Neural progenitor cell (in vitro differentiated cells): ENCODE measurements around the gene PPIL1. TPM values are rescaled to one million over a fixed set of nuclear protein-coding genes. Genes with fewer than 3 reads are reported as not detected.
A peak's percentile ranks its signal among the peaks of the same experiment; 100 is the strongest.

Source experiments
- DNase-seq: peaks from one replicate; pipeline ENCODE4 v3.0.0-alpha.2; 2016; ENCODE audit warnings: low spot score
- H2AFZ ChIP-seq: fragments of 200-600 bp; sonication (generic); replicated peaks from 2 replicates; pipeline ENCODE4 v1.6.1; 2016; ENCODE audit warnings: antibody characterized with exemption
- H3F3A ChIP-seq: fragments of 200-600 bp; sonication (generic); 2 replicates; pipeline ENCODE4 v1.6.1; 2016; ENCODE audit warnings: antibody characterized with exemption, low read depth
- H3K27ac ChIP-seq: fragments of 200-600 bp; sonication (generic); 2 replicates; pipeline ENCODE4 v1.5.1; 2016; ENCODE audit warnings: mild to moderate bottlenecking
- H3K27me3 ChIP-seq: fragments of 200-600 bp; sonication (generic); 2 replicates; pipeline ENCODE4 v1.6.1; 2016; ENCODE audit warnings: mild to moderate bottlenecking, moderate library complexity
- H3K36me3 ChIP-seq: fragments of 200-600 bp; sonication (generic); 2 replicates; pipeline ENCODE4 v1.5.1; 2016
- H3K4me1 ChIP-seq: fragments of 200-600 bp; sonication (generic); 2 replicates; pipeline ENCODE4 v1.6.1; 2016; ENCODE audit warnings: mixed run types
- H3K4me2 ChIP-seq: fragments of 200-600 bp; sonication (generic); 2 replicates; pipeline ENCODE4 v1.6.1; 2016
- H3K4me3 ChIP-seq: fragments of 200-600 bp; sonication (generic); 2 replicates; pipeline ENCODE4 v1.5.1; 2016
- H3K79me2 ChIP-seq: fragments of 200-600 bp; sonication (generic); 2 replicates; pipeline ENCODE4 v1.6.1; 2016; ENCODE audit warnings: low read depth
- H3K9ac ChIP-seq: fragments of 200-600 bp; sonication (generic); 2 replicates; pipeline ENCODE4 v1.6.1; 2016
- H3K9me3 ChIP-seq: fragments of 200-600 bp; sonication (generic); 2 replicates; pipeline ENCODE4 v1.5.1; 2016; ENCODE audit warnings: low read depth
- H4K20me1 ChIP-seq: fragments of 200-600 bp; sonication (generic); 2 replicates; pipeline ENCODE4 v1.6.1; 2016; ENCODE audit warnings: low read depth
- H3K27ac Mint-ChIP-seq: 3 replicates; pipeline ENCODE4 v1.8.0; 2021; ENCODE audit warnings: mixed read lengths
- H3K27me3 Mint-ChIP-seq: 2 replicates; pipeline ENCODE4 v1.8.0; 2022; ENCODE audit warnings: low read depth, mild to moderate bottlenecking, inconsistent platforms, moderate library complexity, mixed read lengths; ENCODE audit not compliant: insufficient read depth
- H3K36me3 Mint-ChIP-seq: 3 replicates; pipeline ENCODE4 v1.8.0; 2021; ENCODE audit warnings: mixed read lengths
- H3K4me1 Mint-ChIP-seq: 3 replicates; pipeline ENCODE4 v1.8.0; 2021; ENCODE audit warnings: mixed read lengths
- H3K4me3 Mint-ChIP-seq: 3 replicates; pipeline ENCODE4 v1.8.0; 2021; ENCODE audit warnings: mild to moderate bottlenecking, moderate library complexity, mixed read lengths
- H3K9me3 Mint-ChIP-seq: 3 replicates; pipeline ENCODE4 v1.8.0; 2020; ENCODE audit warnings: mixed read lengths
- EZH2 ChIP-seq: fragments of 200-600 bp; sonication (generic); IDR thresholded peaks from 2 replicates; pipeline ENCODE4 v1.6.1; 2017; ENCODE audit warnings: antibody characterized with exemption, mild to moderate bottlenecking, moderate library complexity
- EZH2phosphoT487 ChIP-seq: fragments of 200-600 bp; sonication (generic); IDR thresholded peaks from 2 replicates; pipeline ENCODE4 v1.6.1; 2017; ENCODE audit warnings: antibody characterized with exemption
- total RNA-seq: library from RNA; depleted of rRNA; stranded (reverse); fragments of >200 nt; gene quantifications from 2 replicates; pipeline ENCODE4 v1.2.3, GENCODE V29; 2015; ENCODE audit warnings: low replicate concordance
- TF ChIP-seq, protein P1 (sequence below): fragments of 200-600 bp; sonication (generic); IDR thresholded peaks from 2 replicates; pipeline ENCODE4 v1.5.1; 2017; ENCODE audit warnings: antibody characterized with exemption, mild to moderate bottlenecking

Gene PPIL1
- total RNA-seq, 1 donor from 2014 or later: 93.1 TPM

DNA sequence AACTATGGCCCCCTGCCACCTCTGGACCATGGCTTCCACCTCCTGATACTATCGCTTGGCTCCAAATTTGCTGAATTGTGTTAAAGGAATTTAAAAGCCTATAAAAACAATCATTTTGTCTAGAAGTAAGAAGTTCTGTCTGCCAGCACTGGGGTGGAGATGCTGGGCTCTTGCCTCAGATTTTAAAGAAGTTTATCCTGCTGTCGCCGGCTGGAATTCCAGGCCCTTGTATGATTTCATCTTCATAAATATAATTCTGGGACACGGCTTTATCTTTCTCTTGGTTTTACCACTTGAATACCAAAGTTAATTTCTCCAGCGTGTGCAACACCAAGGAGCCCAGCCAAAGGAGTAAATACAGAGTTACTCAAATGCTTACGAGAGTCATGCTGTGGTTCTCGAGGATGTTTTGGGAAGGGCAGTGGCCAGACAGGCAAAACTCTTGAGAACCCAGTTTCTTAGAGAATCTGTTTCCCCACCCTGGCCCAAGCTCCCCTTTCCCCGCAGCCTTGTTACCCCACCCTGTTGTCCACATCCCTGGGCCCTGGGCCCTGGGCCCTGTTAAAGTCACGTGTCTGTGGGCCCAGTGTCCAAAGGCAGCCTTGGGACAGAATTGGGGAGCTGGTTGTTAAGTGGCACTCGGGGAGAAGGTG lies 43.1 kb upstream of the PPIL1 start:
- Histone ChIP-seq H3F3A (no peaks in the 10 kb centered on the region), H3K4me1 (no peaks in the 10 kb centered on the region), H3K36me3 (no peaks in the 10 kb centered on the region), H2AFZ (no peak overlapping the region), H3K9me3 (no peaks in the 10 kb centered on the region), H3K4me2 (no peak overlapping the region), H4K20me1 (no peaks in the 10 kb centered on the region), H3K27me3 (no peaks in the 10 kb centered on the region), H3K27ac (no peak overlapping the region), H3K4me3 (no peak overlapping the region), H3K79me2 (no peaks in the 10 kb centered on the region), H3K9ac (peak overlapping the region; percentile 13)
- Mint-ChIP-seq H3K4me1 (no peaks in the 10 kb centered on the region), H3K27me3 (no peaks in the 10 kb centered on the region), H3K36me3 (peaks cover 14% of the 10 kb centered on the region), H3K27ac (peak overlapping the region; percentile 25), H3K4me3 (no peak overlapping the region), H3K9me3 (no peaks in the 10 kb centered on the region)
- TF ChIP-seq, protein P1, sequence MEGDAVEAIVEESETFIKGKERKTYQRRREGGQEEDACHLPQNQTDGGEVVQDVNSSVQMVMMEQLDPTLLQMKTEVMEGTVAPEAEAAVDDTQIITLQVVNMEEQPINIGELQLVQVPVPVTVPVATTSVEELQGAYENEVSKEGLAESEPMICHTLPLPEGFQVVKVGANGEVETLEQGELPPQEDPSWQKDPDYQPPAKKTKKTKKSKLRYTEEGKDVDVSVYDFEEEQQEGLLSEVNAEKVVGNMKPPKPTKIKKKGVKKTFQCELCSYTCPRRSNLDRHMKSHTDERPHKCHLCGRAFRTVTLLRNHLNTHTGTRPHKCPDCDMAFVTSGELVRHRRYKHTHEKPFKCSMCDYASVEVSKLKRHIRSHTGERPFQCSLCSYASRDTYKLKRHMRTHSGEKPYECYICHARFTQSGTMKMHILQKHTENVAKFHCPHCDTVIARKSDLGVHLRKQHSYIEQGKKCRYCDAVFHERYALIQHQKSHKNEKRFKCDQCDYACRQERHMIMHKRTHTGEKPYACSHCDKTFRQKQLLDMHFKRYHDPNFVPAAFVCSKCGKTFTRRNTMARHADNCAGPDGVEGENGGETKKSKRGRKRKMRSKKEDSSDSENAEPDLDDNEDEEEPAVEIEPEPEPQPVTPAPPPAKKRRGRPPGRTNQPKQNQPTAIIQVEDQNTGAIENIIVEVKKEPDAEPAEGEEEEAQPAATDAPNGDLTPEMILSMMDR: no peak
- no peak for TF ChIP-seq EZH2phosphoT487
- no peak for TF ChIP-seq EZH2
- no peak for DNase-seq

DNA sequence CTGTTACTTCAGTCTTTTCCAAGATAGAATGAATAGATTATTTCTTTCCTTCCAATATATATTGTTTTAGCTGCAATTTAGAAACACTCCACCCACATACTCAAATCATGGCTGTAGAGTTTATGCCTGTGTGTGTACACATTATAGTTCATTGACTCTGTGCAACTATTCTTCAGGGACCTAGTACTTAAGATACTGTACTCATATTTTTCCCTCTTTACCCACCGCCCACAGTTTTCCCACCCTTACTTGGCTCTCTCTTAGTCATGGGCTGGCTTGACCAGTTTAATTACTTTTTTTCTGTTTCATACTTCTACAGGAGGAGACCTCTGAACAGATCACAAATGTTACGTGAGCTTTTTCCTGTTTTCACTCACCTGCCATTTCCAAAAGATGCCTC lies 41.5 kb upstream of the PPIL1 start:
- Mint-ChIP-seq H3K4me3 (no peak overlapping the region), H3K36me3 (peaks cover 11% of the 10 kb centered on the region), H3K9me3 (no peaks in the 10 kb centered on the region), H3K27me3 (no peaks in the 10 kb centered on the region), H3K27ac (no peak overlapping the region), H3K4me1 (no peaks in the 10 kb centered on the region)
- no peak overlapping the region for H3K4me2 ChIP-seq
- H3K9ac ChIP-seq: no peak overlapping the region
- H3K27me3 ChIP-seq: no peaks in the 10 kb centered on the region
- H3F3A ChIP-seq: no peaks in the 10 kb centered on the region
- DNase-seq: no peak
- H3K36me3 ChIP-seq: no peaks in the 10 kb centered on the region
- H3K9me3 ChIP-seq: no peaks in the 10 kb centered on the region
- TF ChIP-seq EZH2 (no peak), EZH2phosphoT487 (no peak)
- TF ChIP-seq, protein P1: no peak
- H2AFZ ChIP-seq: no peak overlapping the region
- H3K4me3 ChIP-seq: no peak overlapping the region
- H3K79me2 ChIP-seq: no peaks in the 10 kb centered on the region
- no peaks in the 10 kb centered on the region for H3K4me1 ChIP-seq
- no peak overlapping the region for H3K27ac ChIP-seq
- H4K20me1 ChIP-seq: no peaks in the 10 kb centered on the region

DNA sequence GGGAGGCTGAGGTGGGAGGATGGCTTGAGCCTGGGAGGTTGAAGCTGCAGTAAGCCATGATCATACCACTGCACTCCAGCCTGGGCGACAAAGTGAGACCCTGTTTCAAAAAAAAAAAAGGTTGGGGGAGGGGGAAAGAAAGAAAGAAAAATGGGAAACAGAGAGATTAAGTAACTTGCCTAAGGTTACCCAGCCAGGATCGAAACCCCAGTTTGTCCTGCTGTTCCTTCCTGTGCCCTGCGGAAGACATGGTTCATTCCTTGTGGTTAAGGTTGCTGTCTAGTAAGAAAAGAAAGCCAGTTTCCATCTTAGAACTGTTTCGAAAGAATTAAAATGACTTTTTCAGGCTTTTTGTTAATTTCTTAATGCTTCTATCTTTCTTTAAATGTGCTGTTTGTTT lies 41.0 kb upstream of the PPIL1 start:
- H3K4me1 Mint-ChIP-seq: no peaks in the 10 kb centered on the region
- H3K4me3 Mint-ChIP-seq: no peak overlapping the region
- no peaks in the 10 kb centered on the region for H3K9me3 ChIP-seq

More for the DNA sequence above, 41.0 kb upstream of the PPIL1 start:
- Histone ChIP-seq H3K79me2 (no peaks in the 10 kb centered on the region), H3K27me3 (no peaks in the 10 kb centered on the region), H3K4me2 (no peak overlapping the region), H4K20me1 (no peaks in the 10 kb centered on the region), H3K4me1 (no peaks in the 10 kb centered on the region), H3F3A (no peaks in the 10 kb centered on the region), H3K36me3 (no peaks in the 10 kb centered on the region), H3K9ac (no peak overlapping the region), H3K27ac (no peak overlapping the region), H3K4me3 (no peak overlapping the region), H2AFZ (no peak overlapping the region)
- TF ChIP-seq EZH2phosphoT487 (no peak), EZH2 (no peak)
- TF ChIP-seq, protein P1: no peak
- Mint-ChIP-seq H3K9me3 (no peaks in the 10 kb centered on the region), H3K27ac (no peak overlapping the region), H3K36me3 (peaks cover 8% of the 10 kb centered on the region), H3K27me3 (no peaks in the 10 kb centered on the region)
- DNase-seq: no peak
